ENCODE results near the gene PEAK1. TPM values are rescaled to one million over a fixed set of nuclear protein-coding genes. Genes with fewer than 3 reads are reported as not detected.

The PEAK1 gene
- total RNA-seq, 1 experiment from 2014 or later: 21.2 TPM

DNA sequence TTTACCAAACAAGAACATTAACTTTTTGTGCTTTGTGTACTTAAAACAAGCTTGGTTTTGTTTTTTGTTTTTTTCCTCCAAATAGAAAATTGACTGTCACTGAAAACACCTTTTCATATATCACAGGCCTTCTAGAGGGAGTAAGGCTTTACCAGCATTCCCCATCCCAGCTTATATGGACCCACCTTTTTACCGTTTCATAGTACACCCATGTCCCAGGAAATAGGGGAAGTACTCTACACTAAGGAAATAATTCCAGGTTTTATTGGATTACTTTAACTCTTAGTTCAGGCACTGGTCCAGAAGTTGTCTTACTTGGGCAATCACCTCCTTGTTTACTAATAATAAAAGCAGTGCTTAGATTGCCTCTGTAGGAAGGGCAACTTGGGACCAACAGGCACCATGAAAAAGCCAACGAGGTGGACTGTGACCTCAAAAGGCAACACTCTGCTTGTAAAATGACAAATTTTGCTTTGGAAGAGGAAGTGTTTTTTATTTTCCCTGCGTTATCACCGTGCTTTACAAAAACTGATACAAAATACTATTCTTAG lies 27.0 kb upstream of the PEAK1 start:
- Mint-ChIP-seq H3K9me3 (peaks cover 0 to 3% of the 10 kb centered on the region in 2 experiments; a peak in 1 of 5 replicates), H3K27ac (no peak overlapping the region; a peak in 1 of 7 replicates), H3K4me1 (peaks cover 23 to 26% of the 10 kb centered on the region in 2 experiments), H3K4me3 (no peak overlapping the region), H3K27me3 (ENCODE audit: low read depth) (no peaks in the 10 kb centered on the region), H3K36me3 (ENCODE audit: insufficient read depth in 1 of 3, low read depth in 3 of 3) (peaks cover 9 to 17% (median 15%) of the 10 kb centered on the region in 3 experiments)
- Histone ChIP-seq H2AK5ac (ENCODE audit: insufficient read length, low read length) (no peak overlapping the region), H2AFZ (ENCODE audit: low read length) (no peak overlapping the region), H2BK5ac (ENCODE audit: insufficient read length, low read length) (no peak overlapping the region), H3K23me2 (ENCODE audit: insufficient read length, low read depth, low read length, poor library complexity, severe bottlenecking) (no peaks in the 10 kb centered on the region), H3K79me2 (ENCODE audit: insufficient read depth, low read length) (peaks cover 2% of the 10 kb centered on the region; the same call in 1 of the 2 replicates), H4K91ac (ENCODE audit: insufficient read length, low read depth, low read length) (no peak overlapping the region), H3K27me3 (ENCODE audit: insufficient read depth, low read length) (no peaks in the 10 kb centered on the region), H4K8ac (replicated peaks; ENCODE audit: insufficient read length, low read depth, low read length) (no peak overlapping the region), H3K23ac (ENCODE audit: insufficient read length, low read depth, low read length) (no peak overlapping the region), H3K4me1 (ENCODE audit: insufficient read depth, low read length) (no peaks in the 10 kb centered on the region; the same call in 1 of the 2 replicates), H3K14ac (ENCODE audit: insufficient read depth, low read length) (no peak overlapping the region), H2BK20ac (ENCODE audit: low read depth, low read length, poor library complexity, severe bottlenecking) (no peak overlapping the region), H4K20me1 (ENCODE audit: control insufficient read depth, insufficient read depth, insufficient read length) (no peaks in the 10 kb centered on the region), H3K79me1 (ENCODE audit: insufficient read depth, low read depth, low read length, poor library complexity, severe bottlenecking) (peaks cover 2% of the 10 kb centered on the region), H2BK15ac (ENCODE audit: low read depth, low read length) (no peak overlapping the region), H3K9me3 (ENCODE audit: control insufficient read depth, low read depth, low read length) (no peaks in the 10 kb centered on the region), H4K5ac (ENCODE audit: insufficient read length, low read depth, low read length) (no peak overlapping the region), H3K56ac (ENCODE audit: insufficient read length, low read depth, low read length) (no peak overlapping the region), H3K4ac (ENCODE audit: low read depth, low read length) (no peak overlapping the region), H3K27ac (ENCODE audit: insufficient read length, low read depth, low read length) (no peak overlapping the region), H2BK12ac (ENCODE audit: insufficient read length, low read depth, low read length) (no peak overlapping the region), H3K4me2 (ENCODE audit: insufficient read depth, insufficient read length, low read length) (no peak overlapping the region), H2BK120ac (ENCODE audit: low read depth, low read length, poor library complexity, severe bottlenecking) (no peak overlapping the region), H3K18ac (ENCODE audit: insufficient read length, low read depth, low read length) (no peak overlapping the region), H3K9ac (ENCODE audit: extremely low read depth, insufficient read length, low read length) (no peak overlapping the region), H3T11ph (ENCODE audit: low read length) (no peak overlapping the region)
- no peak for DNase-seq
- TF ChIP-seq, protein P1, sequence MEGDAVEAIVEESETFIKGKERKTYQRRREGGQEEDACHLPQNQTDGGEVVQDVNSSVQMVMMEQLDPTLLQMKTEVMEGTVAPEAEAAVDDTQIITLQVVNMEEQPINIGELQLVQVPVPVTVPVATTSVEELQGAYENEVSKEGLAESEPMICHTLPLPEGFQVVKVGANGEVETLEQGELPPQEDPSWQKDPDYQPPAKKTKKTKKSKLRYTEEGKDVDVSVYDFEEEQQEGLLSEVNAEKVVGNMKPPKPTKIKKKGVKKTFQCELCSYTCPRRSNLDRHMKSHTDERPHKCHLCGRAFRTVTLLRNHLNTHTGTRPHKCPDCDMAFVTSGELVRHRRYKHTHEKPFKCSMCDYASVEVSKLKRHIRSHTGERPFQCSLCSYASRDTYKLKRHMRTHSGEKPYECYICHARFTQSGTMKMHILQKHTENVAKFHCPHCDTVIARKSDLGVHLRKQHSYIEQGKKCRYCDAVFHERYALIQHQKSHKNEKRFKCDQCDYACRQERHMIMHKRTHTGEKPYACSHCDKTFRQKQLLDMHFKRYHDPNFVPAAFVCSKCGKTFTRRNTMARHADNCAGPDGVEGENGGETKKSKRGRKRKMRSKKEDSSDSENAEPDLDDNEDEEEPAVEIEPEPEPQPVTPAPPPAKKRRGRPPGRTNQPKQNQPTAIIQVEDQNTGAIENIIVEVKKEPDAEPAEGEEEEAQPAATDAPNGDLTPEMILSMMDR (conservative IDR thresholded peaks at IDR 0.05): no peak
- whole genome bisulfite sequencing (ENCODE audit: extremely low coverage, insufficient read length, low lambda C conversion rate): no CpG with 5 or more reads among the region's 4 CpGs

Measured in H9 (cell line).